ENCODE measurements around the gene FYN.

Gene FYN

GRCh38 chr6:111725446-111726112, 147.7 kb downstream of the FYN start:
- no peak for DNase-seq (ENCODE audit: low read depth)

GRCh38 chr6:111724505-111724904, 148.7 kb downstream of the FYN start:
- DNase-seq (ENCODE audit: low read depth), result no peak

- no peak for DNase-seq (ENCODE audit: low read depth)
Measured at GRCh38 chr6:111724039-111724438, 149.2 kb downstream of the FYN start.

GRCh38 chr6:111723412-111723970, 149.8 kb downstream of the FYN start:
- DNase-seq (ENCODE audit: low read depth), result no peak

GRCh38 chr6:111722179-111722731, 151.0 kb downstream of the FYN start:
- DNase-seq (ENCODE audit: low read depth), result no peak

GRCh38 chr6:111721753-111722154, 151.5 kb downstream of the FYN start:
- peak; percentile 31 for DNase-seq (ENCODE audit: low read depth)

GRCh38 chr6:111720931-111721496, 152.2 kb downstream of the FYN start:
- no peak for DNase-seq (ENCODE audit: low read depth)

- no peak for DNase-seq (ENCODE audit: low read depth)
Measured at GRCh38 chr6:111718990-111719389, 154.3 kb downstream of the FYN start.

- no peak for DNase-seq (ENCODE audit: low read depth)
Measured at GRCh38 chr6:111718326-111718725, 154.9 kb downstream of the FYN start.

GRCh38 chr6:111717621-111718020, 155.6 kb downstream of the FYN start:
- DNase-seq (ENCODE audit: low read depth), result no peak

- no peak for DNase-seq (ENCODE audit: low read depth)
Measured at GRCh38 chr6:111716325-111716724, 156.9 kb downstream of the FYN start.

- no peak for DNase-seq (ENCODE audit: low read depth)
Measured at GRCh38 chr6:111715321-111715720, 157.9 kb downstream of the FYN start.

- DNase-seq (ENCODE audit: low read depth), result no peak
Measured at GRCh38 chr6:111714416-111715270, 158.6 kb downstream of the FYN start.

- DNase-seq (ENCODE audit: low read depth), result no peak
Measured at GRCh38 chr6:111713811-111714210, 159.4 kb downstream of the FYN start.

- no peak for DNase-seq (ENCODE audit: low read depth)
Measured at GRCh38 chr6:111713236-111713635, 160.0 kb downstream of the FYN start.

- no peak for DNase-seq (ENCODE audit: low read depth)
Measured at GRCh38 chr6:111711984-111712752, 161.1 kb downstream of the FYN start.

GRCh38 chr6:111711476-111711875, 161.8 kb downstream of the FYN start:
- no peak for DNase-seq (ENCODE audit: low read depth)

- no peak for DNase-seq (ENCODE audit: low read depth)
Measured at GRCh38 chr6:111710911-111711310, 162.3 kb downstream of the FYN start.

- DNase-seq (ENCODE audit: low read depth), result no peak
Measured at GRCh38 chr6:111710439-111710838, 162.8 kb downstream of the FYN start.

- DNase-seq (ENCODE audit: low read depth), result peak; percentile 23
Measured at GRCh38 chr6:111709615-111710398, 163.4 kb downstream of the FYN start.

- DNase-seq (ENCODE audit: low read depth), result no peak
Measured at GRCh38 chr6:111709201-111709600, 164.1 kb downstream of the FYN start.

Measured in activated T-cell treated with anti-CD3 and anti-CD28 coated beads for 48 hours (primary cell).